Stimulated activated naive B cell treated with anti-CD40 and anti-IgM and Interleukin-4, amounts not matched to agents 10 μg/mL and 1 μg/mL and 100 μg/mL, for 72 hours (primary cell): ENCODE data around the gene CAMSAP2.

Experiments used
- ATAC-seq, 2 donors: fragments of 150-1000 bp; cut with Tn5 transposase; replicated peaks; 2 replicates each; pipeline ENCODE4 v1.10.0; 2021; ENCODE audit warnings: moderate library complexity in 1 of 2
- DNase-seq: peaks from one replicate; pipeline ENCODE4 v3.0.0; 2021
- H3K27ac Mint-ChIP-seq: one replicate; pipeline ENCODE4 v1.8.0; 2022; ENCODE audit warnings: mild to moderate bottlenecking, mixed read lengths
- H3K27me3 Mint-ChIP-seq, 2 donors: one replicate each; pipeline ENCODE4 v1.8.0; 2022; ENCODE audit warnings: mixed read lengths in 2 of 2
- H3K36me3 Mint-ChIP-seq, 2 donors: one replicate each; pipeline ENCODE4 v1.8.0; 2022; ENCODE audit warnings: mixed read lengths in 2 of 2, mild to moderate bottlenecking in 1 of 2
- H3K4me1 Mint-ChIP-seq, 2 donors: one replicate each; pipeline ENCODE4 v1.8.0; 2022; ENCODE audit warnings: mixed read lengths in 2 of 2, mild to moderate bottlenecking in 1 of 2
- H3K4me3 Mint-ChIP-seq, 2 donors: one replicate each; pipeline ENCODE4 v1.8.0; 2022; ENCODE audit warnings: mild to moderate bottlenecking in 2 of 2, mixed read lengths in 2 of 2, moderate library complexity in 1 of 2
- H3K9me3 Mint-ChIP-seq, 2 donors: one replicate each; pipeline ENCODE4 v1.8.0; 2022; ENCODE audit warnings: mixed read lengths in 2 of 2, mild to moderate bottlenecking in 1 of 2

Gene CAMSAP2

DNA sequence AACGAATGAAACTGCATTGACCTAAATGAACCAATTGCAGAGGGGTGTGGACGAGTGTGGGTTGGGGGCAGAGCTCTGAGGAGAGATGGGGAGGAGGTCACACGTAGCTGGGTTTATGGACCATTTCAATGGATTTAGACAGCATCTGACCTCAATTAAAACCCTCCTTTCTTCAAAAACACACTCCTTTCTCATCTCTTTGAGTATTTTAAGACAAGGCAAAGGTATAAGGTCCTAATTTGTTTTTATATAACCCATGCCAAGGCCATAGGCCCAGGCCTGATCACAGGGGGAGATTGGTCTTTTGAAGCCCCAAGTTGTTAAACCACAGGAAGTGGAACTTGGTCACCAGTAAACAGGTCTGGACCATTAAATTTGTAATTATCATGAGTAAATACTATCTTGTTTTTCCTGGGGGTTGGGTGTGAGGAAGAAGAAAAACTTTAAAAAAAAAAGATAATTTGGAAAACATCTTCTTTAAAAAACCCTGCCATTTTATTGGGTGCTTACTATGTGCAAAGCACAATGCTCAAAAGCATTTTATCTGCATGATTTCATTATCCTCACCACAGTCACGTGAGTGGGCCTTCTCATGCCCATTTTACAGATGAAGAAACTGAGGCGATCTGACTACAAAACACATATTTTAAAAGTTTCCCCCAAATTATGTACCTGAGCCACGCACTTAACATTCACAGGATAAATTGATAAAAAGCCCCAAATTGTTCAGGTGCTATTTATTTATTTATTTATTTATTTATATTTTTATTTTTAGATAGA is 147.1 kb downstream of the CAMSAP2 start:
- Mint-ChIP-seq H3K4me1 (peaks cover 28 to 34% of the 10 kb centered on the region in 2 donors), H3K36me3 (no peaks in the 10 kb centered on the region), H3K9me3 (no peaks in the 10 kb centered on the region), H3K27me3 (peaks cover 16 to 29% of the 10 kb centered on the region in 2 donors), H3K4me3 (no peak overlapping the region), H3K27ac (no peak overlapping the region)
- ATAC-seq (no peak), DNase-seq (no peak)

DNA sequence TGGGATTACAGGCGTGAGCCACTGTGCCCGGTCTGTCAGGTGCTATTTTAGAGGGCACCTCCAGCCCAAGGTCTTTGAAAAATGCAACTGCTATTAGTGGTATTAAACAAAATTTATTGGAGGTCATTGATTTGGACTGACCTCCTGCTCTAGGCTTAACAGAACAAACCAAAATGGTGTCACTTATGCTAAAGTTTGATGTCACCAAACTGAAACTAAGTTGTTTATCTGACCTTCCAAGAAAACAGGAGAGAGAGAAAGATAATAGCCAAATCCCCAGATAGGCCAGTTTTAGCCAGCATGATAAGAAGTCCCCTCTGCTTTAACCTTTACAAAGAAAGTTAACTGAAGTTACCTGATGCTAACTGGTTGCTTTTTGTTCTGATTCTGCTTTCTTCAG is 147.9 kb downstream of the CAMSAP2 start:
- ATAC-seq (no peak), DNase-seq (no peak)
- Mint-ChIP-seq H3K27ac (no peak overlapping the region), H3K4me1 (peaks cover 31 to 42% of the 10 kb centered on the region in 2 donors), H3K27me3 (peaks cover 20 to 29% of the 10 kb centered on the region in 2 donors), H3K36me3 (no peaks in the 10 kb centered on the region), H3K4me3 (no peak overlapping the region), H3K9me3 (no peaks in the 10 kb centered on the region)

- DNase-seq (no peak), ATAC-seq (no peak)
- no peaks in the 10 kb centered on the region for H3K9me3 Mint-ChIP-seq
- H3K27ac Mint-ChIP-seq = no peak overlapping the region
- H3K4me1 Mint-ChIP-seq = peaks cover 35 to 46% of the 10 kb centered on the region in 2 donors
- peaks cover 25 to 33% of the 10 kb centered on the region in 2 donors for H3K27me3 Mint-ChIP-seq
- no peaks in the 10 kb centered on the region for H3K36me3 Mint-ChIP-seq
- H3K4me3 Mint-ChIP-seq = no peak overlapping the region
Observed at GRCh38 chr1:200887036-200887435, 148.3 kb downstream of the CAMSAP2 start.

- H3K27ac Mint-ChIP-seq = peak overlapping the region; percentile 73
- H3K9me3 Mint-ChIP-seq = no peaks in the 10 kb centered on the region
- H3K4me1 Mint-ChIP-seq = peaks cover 36 to 54% of the 10 kb centered on the region in 2 donors
- H3K4me3 Mint-ChIP-seq = peak overlapping the region; percentile 34 to 37
- no peak for DNase-seq
- H3K27me3 Mint-ChIP-seq = peaks cover 33 to 41% of the 10 kb centered on the region in 2 donors
- no peaks in the 10 kb centered on the region for H3K36me3 Mint-ChIP-seq
- no peak for ATAC-seq
Observed at GRCh38 chr1:200887772-200888348, 149.2 kb downstream of the CAMSAP2 start.

DNA sequence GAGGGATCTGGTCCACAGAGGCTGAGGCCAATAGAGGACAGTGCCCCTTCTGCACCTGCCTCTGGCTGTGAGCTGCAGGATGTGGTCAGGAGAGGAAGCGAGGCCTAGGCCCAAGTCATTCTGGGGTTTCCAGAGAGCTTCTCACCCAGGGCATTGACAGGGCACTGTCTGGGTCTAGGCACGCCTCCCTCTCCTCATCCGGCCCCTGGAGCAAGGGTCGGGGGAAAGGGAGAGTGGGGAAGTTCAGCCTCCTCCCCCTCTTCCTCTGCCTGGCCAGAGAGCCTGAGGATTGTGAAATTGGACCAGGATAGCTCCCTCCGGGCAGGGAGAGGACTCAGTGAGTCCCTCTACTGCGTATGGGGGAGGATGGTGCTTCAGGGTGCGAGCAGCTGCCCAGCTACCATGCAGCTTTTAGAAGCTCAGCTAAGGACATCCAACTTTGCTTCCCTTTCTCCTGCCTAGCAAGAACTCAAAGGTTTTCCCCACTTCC is 149.7 kb downstream of the CAMSAP2 start:
- ATAC-seq (peak; percentile 98), DNase-seq (peak; percentile 68)
- Mint-ChIP-seq H3K9me3 (no peaks in the 10 kb centered on the region), H3K4me3 (peak overlapping the region in 1 of 2 donors; percentile 46), H3K27me3 (peaks cover 35 to 47% of the 10 kb centered on the region in 2 donors), H3K4me1 (peaks cover 36 to 54% of the 10 kb centered on the region in 2 donors), H3K27ac (peak overlapping the region; percentile 56), H3K36me3 (no peaks in the 10 kb centered on the region)

DNA sequence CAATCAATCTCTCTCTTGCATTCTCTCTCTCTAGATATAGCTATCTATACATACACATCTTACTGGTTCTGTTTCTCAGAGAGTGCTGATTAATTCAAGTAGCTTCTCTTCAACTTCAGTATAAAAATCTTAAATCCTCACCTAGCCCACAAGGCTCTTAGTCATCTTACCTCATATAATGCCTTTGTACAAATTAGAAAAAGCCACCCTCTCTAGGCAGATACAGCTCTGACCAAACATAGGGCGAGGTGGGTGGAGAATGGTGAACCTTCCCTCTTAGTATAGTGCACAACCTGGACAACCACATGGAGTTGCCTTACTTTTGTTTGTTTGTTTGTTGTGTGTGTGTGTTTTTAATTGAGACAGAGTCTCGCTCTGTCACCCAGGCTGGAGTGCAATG is 150.9 kb downstream of the CAMSAP2 start:
- DNase-seq (no peak), ATAC-seq (no peak)
- H3K36me3 Mint-ChIP-seq = no peaks in the 10 kb centered on the region
- no peaks in the 10 kb centered on the region for H3K9me3 Mint-ChIP-seq
- H3K27ac Mint-ChIP-seq = peak overlapping the region; percentile 6
- H3K4me1 Mint-ChIP-seq = peaks cover 36 to 54% of the 10 kb centered on the region in 2 donors
- H3K27me3 Mint-ChIP-seq = peaks cover 44 to 58% of the 10 kb centered on the region in 2 donors
- no peak overlapping the region for H3K4me3 Mint-ChIP-seq

DNA sequence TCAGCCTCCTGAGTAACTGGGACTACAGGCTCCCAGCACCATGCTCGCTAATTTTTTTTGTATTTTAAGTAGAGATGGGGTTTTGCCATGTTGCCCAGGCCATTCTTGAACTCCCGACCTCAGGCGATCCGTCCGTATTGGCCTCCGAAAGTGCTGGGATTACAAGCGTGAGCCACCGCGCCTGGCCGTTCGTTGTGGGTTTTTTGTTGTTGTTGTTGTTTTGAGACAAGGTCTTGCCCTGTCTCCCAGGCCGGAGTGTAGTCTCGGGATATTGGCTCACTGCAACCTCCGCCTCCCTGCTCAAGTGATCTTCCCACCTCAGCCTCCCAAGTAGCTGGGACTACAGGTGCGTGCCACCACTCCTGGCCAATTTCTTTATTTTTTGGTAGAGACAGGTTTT is 151.3 kb downstream of the CAMSAP2 start:
- Mint-ChIP-seq H3K4me3 (no peak overlapping the region), H3K4me1 (peaks cover 36 to 54% of the 10 kb centered on the region in 2 donors), H3K9me3 (no peaks in the 10 kb centered on the region), H3K36me3 (no peaks in the 10 kb centered on the region), H3K27me3 (peaks cover 47 to 63% of the 10 kb centered on the region in 2 donors), H3K27ac (no peak overlapping the region)
- no peak for ATAC-seq
- no peak for DNase-seq

GRCh38 chr1:200890818-200891773 is 152.4 kb downstream of the CAMSAP2 start:
- no peaks in the 10 kb centered on the region for H3K36me3 Mint-ChIP-seq
- DNase-seq (no peak), ATAC-seq (no peak)
- H3K9me3 Mint-ChIP-seq = no peaks in the 10 kb centered on the region
- peak overlapping the region; percentile 80 to 81 for H3K4me3 Mint-ChIP-seq
- peaks cover 47 to 65% of the 10 kb centered on the region in 2 donors for H3K27me3 Mint-ChIP-seq
- H3K27ac Mint-ChIP-seq = no peak overlapping the region
- peaks cover 42 to 60% of the 10 kb centered on the region in 2 donors for H3K4me1 Mint-ChIP-seq

- ATAC-seq = no peak
- peak overlapping the region; percentile 10 to 81 for H3K4me3 Mint-ChIP-seq
- H3K4me1 Mint-ChIP-seq = peaks cover 42 to 66% of the 10 kb centered on the region in 2 donors
- no peaks in the 10 kb centered on the region for H3K36me3 Mint-ChIP-seq
- peaks cover 47 to 65% of the 10 kb centered on the region in 2 donors for H3K27me3 Mint-ChIP-seq
- H3K27ac Mint-ChIP-seq = no peak overlapping the region
- H3K9me3 Mint-ChIP-seq = no peaks in the 10 kb centered on the region
- DNase-seq = no peak
Observed at GRCh38 chr1:200891774-200892157, 153.1 kb downstream of the CAMSAP2 start.

GRCh38 chr1:200892546-200892945 is 153.9 kb downstream of the CAMSAP2 start:
- H3K27me3 Mint-ChIP-seq = peaks cover 47 to 71% of the 10 kb centered on the region in 2 donors
- ATAC-seq = no peak
- no peaks in the 10 kb centered on the region for H3K9me3 Mint-ChIP-seq
- no peaks in the 10 kb centered on the region for H3K36me3 Mint-ChIP-seq
- no peak for DNase-seq
- H3K4me1 Mint-ChIP-seq = peaks cover 40 to 62% of the 10 kb centered on the region in 2 donors
- no peak overlapping the region for H3K4me3 Mint-ChIP-seq
- H3K27ac Mint-ChIP-seq = no peak overlapping the region

GRCh38 chr1:200892958-200893357 is 154.3 kb downstream of the CAMSAP2 start:
- no peak overlapping the region for H3K4me3 Mint-ChIP-seq
- H3K27ac Mint-ChIP-seq = no peak overlapping the region
- peaks cover 50 to 75% of the 10 kb centered on the region in 2 donors for H3K27me3 Mint-ChIP-seq
- H3K9me3 Mint-ChIP-seq = no peaks in the 10 kb centered on the region
- no peaks in the 10 kb centered on the region for H3K36me3 Mint-ChIP-seq
- DNase-seq (no peak), ATAC-seq (no peak)
- H3K4me1 Mint-ChIP-seq = peaks cover 36 to 57% of the 10 kb centered on the region in 2 donors

- Mint-ChIP-seq H3K4me3 (no peak overlapping the region), H3K27ac (no peak overlapping the region), H3K4me1 (peaks cover 33 to 53% of the 10 kb centered on the region in 2 donors), H3K27me3 (peaks cover 55 to 80% of the 10 kb centered on the region in 2 donors), H3K36me3 (no peaks in the 10 kb centered on the region), H3K9me3 (no peaks in the 10 kb centered on the region)
- ATAC-seq = no peak
- no peak for DNase-seq
Observed at GRCh38 chr1:200893411-200893901, 154.8 kb downstream of the CAMSAP2 start.

DNA sequence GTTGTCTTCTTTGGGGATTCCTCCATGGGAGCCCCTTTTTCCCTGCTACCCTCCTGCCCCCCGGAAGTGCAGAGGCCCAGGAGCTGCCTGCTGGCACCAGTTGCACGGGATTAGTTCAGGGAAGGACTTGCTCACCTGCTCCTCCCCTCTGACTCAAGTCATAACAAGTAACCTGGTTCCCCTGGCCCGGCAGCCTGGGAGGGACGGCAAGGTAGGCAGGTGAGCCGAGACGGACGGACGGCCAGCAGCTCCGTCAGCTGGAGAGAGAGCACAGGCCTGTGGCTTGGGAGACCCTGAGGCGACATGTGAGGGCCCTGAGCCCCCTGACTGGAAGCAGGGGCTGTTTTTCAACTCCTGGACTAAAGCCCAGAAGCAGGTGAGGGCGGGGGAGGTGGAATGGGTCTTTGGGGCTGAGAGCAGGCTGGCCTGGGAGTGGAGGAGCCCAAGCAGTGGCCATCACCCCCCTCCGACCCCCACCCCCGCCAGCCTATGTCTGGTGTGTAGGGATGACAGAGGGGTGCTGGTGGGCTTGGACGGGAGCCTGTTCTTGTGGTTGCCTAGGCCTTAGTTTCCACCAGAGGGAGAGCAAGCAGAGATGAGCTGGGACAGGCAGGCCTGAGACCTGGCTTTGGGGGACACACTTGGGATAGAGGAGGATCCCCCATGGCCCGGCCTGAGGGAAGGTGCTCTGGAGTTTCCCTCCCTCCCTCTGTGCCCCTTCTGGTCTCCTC is 156.2 kb downstream of the CAMSAP2 start, which contains the start of gene INAVA:
TSS of gene INAVA (plus strand) at position 189 of the 731 bp plus-strand sequence. CDS start 3,501 bp downstream, outside the sequence.
- Mint-ChIP-seq H3K4me3 (no peak within 1 kb of the TSS), H3K36me3 (no peaks in the 10 kb centered on the region), H3K4me1 (peaks cover 22 to 40% of the 10 kb centered on the region in 2 donors), H3K27ac (no peak within 1 kb of the TSS), H3K9me3 (no peaks in the 10 kb centered on the region), H3K27me3 (peaks cover 48 to 80% of the 10 kb centered on the region in 2 donors)
- ATAC-seq (no peak), DNase-seq (no peak)
